HCT116 (cell line): ENCODE data around the gene MDFIC. TPM values are rescaled to one million over a fixed set of nuclear protein-coding genes. Genes with fewer than 3 reads are reported as not detected.

ENCODE experiments used
- ATAC-seq: fragments of 200-7000 bp; cut with Tn5 transposase; 2 replicates; pipeline ENCODE4 v1.9.1; 2020; ENCODE audit warnings: mild to moderate bottlenecking, moderate library complexity
- BruUV-seq: library from RNA; stranded (reverse); fragments of 400-500 nt; replicated peaks from 2 replicates; lab custom pipeline; 2021; lab: Mats Ljungman, UMichigan
- CTCF ChIA-PET: fragments of 300-600 bp; sonication (Branson Sonifier 250); formaldehyde crosslinking; loops from one replicate; lab custom pipeline; 2021; ENCODE audit warnings: antibody characterized with exemption; lab: Charles Lee
- POLR2A ChIA-PET: fragments of 300-600, 350-600 bp; sonication (Branson Sonifier 250); formaldehyde crosslinking; loops from one replicate; lab custom pipeline; 2021; ENCODE audit warnings: antibody characterized with exemption; lab: Charles Lee
- RAD21 ChIA-PET, 2 experiments: fragments of 300-600 bp; sonication (Branson Sonifier 250); formaldehyde crosslinking; loops; one replicate each; lab custom pipeline; 2023; ENCODE audit warnings: low total read pairs in 2 of 2; ENCODE audit not compliant: uncharacterized antibody in 2 of 2, unreplicated experiment in 2 of 2, low non-redundant PET in 1 of 2; lab: Charles Lee
- DNase-seq: peaks from one replicate; pipeline ENCODE4 v3.0.0-alpha.2; 2010; ENCODE audit warnings: low read depth, low spot score
- H2AFZ ChIP-seq: fragments of 200-600 bp; shearing (Covaris generic), sonication (generic); 2 replicates; pipeline ENCODE4 v1.6.1; 2017; ENCODE audit warnings: low read depth, mixed run types, mixed read lengths, antibody characterized with exemption, low read length; ENCODE audit not compliant: poor library complexity, severe bottlenecking
- H3K27ac ChIP-seq: 2 replicates; pipeline ENCODE4 v1.5.1; 2012; ENCODE audit warnings: low read depth, low read length
- H3K27me3 ChIP-seq: fragments of 200-600 bp; sonication (generic); 2 replicates; pipeline ENCODE4 v1.6.1; 2016; ENCODE audit warnings: mixed run types, low read length, mixed read lengths; ENCODE audit not compliant: insufficient read depth
- H3K36me3 ChIP-seq, 2 experiments: fragments of 200-500 bp in 1 of 2; fragments of 200-600 bp in 1 of 2; sonication (Bioruptor generic) in 1 of 2; sonication (generic) in 1 of 2; 2 replicates each; pipeline versions ENCODE4 v1.5.1 to v1.6.1; 2014 to 2016; ENCODE audit warnings: low read length in 2 of 2, inconsistent platforms in 1 of 2, mixed read lengths in 1 of 2, mixed run types in 1 of 2; ENCODE audit not compliant: insufficient read depth in 2 of 2, control insufficient read depth in 1 of 2
- H3K4me1 ChIP-seq, 2 experiments: fragments of 200-600 bp in 1 of 2; sonication (generic) in 1 of 2; 2 replicates each; pipeline versions ENCODE4 v1.5.1 to v1.6.1; 2012 to 2017; ENCODE audit warnings: low read length in 2 of 2, inconsistent platforms in 1 of 2, mild to moderate bottlenecking in 1 of 2, mixed read lengths in 1 of 2, mixed run types in 1 of 2, moderate library complexity in 1 of 2; ENCODE audit not compliant: insufficient read depth in 2 of 2, control insufficient read depth in 1 of 2
- H3K4me2 ChIP-seq: fragments of 200-600 bp; sonication (generic); 2 replicates; pipeline ENCODE4 v1.6.1; 2017; ENCODE audit warnings: mixed run types, low read length, mixed read lengths
- H3K4me3 ChIP-seq, 2 experiments: fragments of 200-600 bp in 1 of 2; sonication (generic) in 1 of 2; replicated peaks in 1 of 2; 2 replicates each; pipeline ENCODE4 v1.5.1; 2011 to 2016; ENCODE audit warnings: low read length in 2 of 2, control low read depth in 1 of 2, low read depth in 1 of 2, mild to moderate bottlenecking in 1 of 2, mixed read lengths in 1 of 2, mixed run types in 1 of 2
- H3K79me2 ChIP-seq: fragments of 200-600 bp; sonication (generic); 2 replicates; pipeline ENCODE4 v1.6.1; 2017; ENCODE audit warnings: mild to moderate bottlenecking, mixed run types, low read length, moderate library complexity, mixed read lengths; ENCODE audit not compliant: insufficient read depth
- H3K9ac ChIP-seq: fragments of 200-600 bp; sonication (generic); 2 replicates; pipeline ENCODE4 v1.6.1; 2016; ENCODE audit warnings: low read length, mixed read lengths
- H3K9me2 ChIP-seq: fragments of 200-600 bp; sonication (generic), shearing (Covaris generic); 2 replicates; pipeline ENCODE4 v1.6.1; 2017; ENCODE audit warnings: mixed run types, mild to moderate bottlenecking, moderate library complexity; ENCODE audit not compliant: insufficient read depth
- H3K9me3 ChIP-seq, 2 experiments: fragments of 200-500 bp in 1 of 2; fragments of 200-600 bp in 1 of 2; sonication (Bioruptor generic) in 1 of 2; sonication (generic) in 1 of 2; 2 replicates each; pipeline ENCODE4 v1.6.1; 2014 to 2017; ENCODE audit warnings: low read length in 2 of 2, mixed read lengths in 2 of 2, inconsistent platforms in 1 of 2, low read depth in 1 of 2, mild to moderate bottlenecking in 1 of 2, mixed run types in 1 of 2, moderate library complexity in 1 of 2; ENCODE audit not compliant: control insufficient read depth in 1 of 2, insufficient read depth in 1 of 2
- H4K20me1 ChIP-seq: fragments of 200-600 bp; sonication (generic), shearing (Covaris generic); 2 replicates; pipeline ENCODE4 v1.6.1; 2017; ENCODE audit warnings: mixed run types, mild to moderate bottlenecking, moderate library complexity; ENCODE audit not compliant: insufficient read depth
- CEBPB ChIP-seq: IDR thresholded peaks from 2 replicates; pipeline ENCODE4 v1.6.1; 2012; ENCODE audit warnings: low read depth
- CTCF ChIP-seq, 3 experiments: fragments of 200-600 bp in 1 of 3; sonication (generic) in 1 of 3; IDR thresholded peaks in 2 of 3; conservative IDR thresholded peaks in 1 of 3; 2 replicates each; pipeline ENCODE4 v1.5.1; 2012 to 2017; ENCODE audit warnings: low read depth in 2 of 3, low read length in 2 of 3, antibody characterized with exemption in 1 of 3, borderline replicate concordance in 1 of 3, control low read depth in 1 of 3, mild to moderate bottlenecking in 1 of 3, mixed read lengths in 1 of 3, mixed run types in 1 of 3, moderate library complexity in 1 of 3; ENCODE audit not compliant: insufficient read depth in 1 of 3
- ELF1 ChIP-seq: IDR thresholded peaks from 2 replicates; pipeline ENCODE4 v1.6.1; 2012; ENCODE audit warnings: low read depth, borderline replicate concordance
- FOSL1 ChIP-seq: IDR thresholded peaks from 2 replicates; pipeline ENCODE4 v1.6.1; 2012; ENCODE audit warnings: low read depth
- JUND ChIP-seq: IDR thresholded peaks from 2 replicates; pipeline ENCODE4 v1.6.1; 2012
- MAX ChIP-seq: IDR thresholded peaks from 2 replicates; pipeline ENCODE4 v1.6.1; 2012
- POLR2A ChIP-seq: IDR thresholded peaks from 2 replicates; pipeline ENCODE4 v1.7.0; 2011; ENCODE audit warnings: borderline replicate concordance; ENCODE audit not compliant: insufficient read depth, insufficient read length; ENCODE audit errors: extremely low read depth
- POLR2AphosphoS5 ChIP-seq: IDR thresholded peaks from 2 replicates; pipeline ENCODE4 v1.6.1; 2011; ENCODE audit warnings: mild to moderate bottlenecking, low read depth, low read length, moderate library complexity
- RAD21 ChIP-seq: IDR thresholded peaks from 2 replicates; pipeline ENCODE4 v1.6.1; 2012; ENCODE audit warnings: low read depth, mild to moderate bottlenecking
- REST ChIP-seq: IDR thresholded peaks from 2 replicates; pipeline ENCODE4 v1.6.1; 2012; ENCODE audit warnings: low read depth
- SIN3A ChIP-seq: IDR thresholded peaks from 2 replicates; pipeline ENCODE4 v1.6.1; 2012; ENCODE audit warnings: low read depth
- SP1 ChIP-seq: IDR thresholded peaks from 2 replicates; pipeline ENCODE4 v1.6.1; 2012; ENCODE audit warnings: low read depth
- SRF ChIP-seq: IDR thresholded peaks from 2 replicates; pipeline ENCODE4 v1.6.1; 2012; ENCODE audit warnings: low read depth
- ZBTB33 ChIP-seq: IDR thresholded peaks from 2 replicates; pipeline ENCODE4 v1.6.1; 2011; ENCODE audit warnings: mild to moderate bottlenecking, low read length, moderate library complexity; ENCODE audit not compliant: insufficient replicate concordance; ENCODE audit errors: extremely low read depth
- ZFX ChIP-seq: fragments of 450-650 bp; IDR thresholded peaks from 2 replicates; pipeline ENCODE4 v1.6.1; 2017
- ZNF274 ChIP-seq: fragments of 200-500 bp; sonication (Bioruptor generic); IDR thresholded peaks from 2 replicates; pipeline ENCODE4 v1.6.1; 2014; ENCODE audit warnings: mild to moderate bottlenecking, low read depth, low read length, inconsistent platforms
- intact Hi-C: fragments of 100-400 bp; cut with micrococcal nuclease; formaldehyde crosslinking; loops from 2 replicates; pipeline ENCODE4 v1.10.0; 2022
- total RNA-seq: library from RNA; stranded (reverse); gene quantifications from one replicate; pipeline ENCODE4 v1.2.1, GENCODE V29; 2021; ENCODE audit not compliant: unreplicated experiment

Gene MDFIC
- total RNA-seq, 1 experiment from 2014 or later: 8.3 TPM

GRCh38 chr7:114952296-114952695, 30.4 kb downstream of the MDFIC start:
- ATAC-seq (no peak), DNase-seq (no peak)
- no peaks in the 10 kb centered on the region for H3K9me3 ChIP-seq
- H3K27ac ChIP-seq: no peak overlapping the region
- ChIA-PET CTCF (no interaction called here), RAD21 (no interaction called here), POLR2A (no interaction called here)
- no TSS peak for BruUV-seq
- intact Hi-C loops: no loop called here
- H4K20me1 ChIP-seq: no peaks in the 10 kb centered on the region
- H3K27me3 ChIP-seq: no peaks in the 10 kb centered on the region
- no peak overlapping the region for H3K9ac ChIP-seq
- H3K4me3 ChIP-seq: no peak overlapping the region
- H2AFZ ChIP-seq: no peak overlapping the region
- no peaks in the 10 kb centered on the region for H3K36me3 ChIP-seq
- H3K4me1 ChIP-seq: no peaks in the 10 kb centered on the region
- TF ChIP-seq ZNF274 (no peak), ZFX (no peak), RAD21 (no peak), ZBTB33 (no peak), FOSL1 (no peak), JUND (no peak), MAX (no peak), SRF (no peak), ELF1 (no peak), SIN3A (no peak), SP1 (no peak), POLR2AphosphoS5 (no peak), POLR2A (no peak), CEBPB (no peak), CTCF (IDR thresholded peaks at IDR 0.05 in 2 of 3, conservative IDR thresholded peaks at IDR 0.05 in 1 of 3; ENCODE audit: borderline replicate concordance in 1 of 3, insufficient read depth in 1 of 3, low read depth in 2 of 3, low read length in 2 of 3) (no peak), REST (no peak)
- H3K4me2 ChIP-seq: no peak overlapping the region
- no peaks in the 10 kb centered on the region for H3K79me2 ChIP-seq
- H3K9me2 ChIP-seq: 0 out of 2 replicates have a peak, but pooled peaks cover 6% of the 10 kb centered on the region
